ENCODE results near the gene PTPN2.
"Not testable (repeated sequence)": the region's sequence is repeated elsewhere in the genome, so short reads cannot be mapped to it uniquely, and the experiment has no call there.

The PTPN2 gene

GRCh38 chr18:12770469-12771219 lies 113.4 kb downstream of the PTPN2 start:
- no peak for DNase-seq
- H3K4me3 Mint-ChIP-seq, result no peak overlapping the region
- no peaks in the 10 kb centered on the region for H3K9me3 Mint-ChIP-seq
- no peak overlapping the region for H3K27ac Mint-ChIP-seq
- peaks cover 2% of the 10 kb centered on the region for H3K36me3 Mint-ChIP-seq (ENCODE audit: low read depth)
- H3K27me3 Mint-ChIP-seq, result no peaks in the 10 kb centered on the region
- peaks cover 12% of the 10 kb centered on the region for H3K4me1 Mint-ChIP-seq
- ATAC-seq, result no peak

GRCh38 chr18:12769644-12770440 lies 114.2 kb downstream of the PTPN2 start:
- Mint-ChIP-seq H3K36me3 (ENCODE audit: low read depth) (peaks cover 2% of the 10 kb centered on the region), H3K4me1 (peaks cover 10% of the 10 kb centered on the region), H3K9me3 (no peaks in the 10 kb centered on the region), H3K27ac (no peak overlapping the region), H3K4me3 (no peak overlapping the region), H3K27me3 (no peaks in the 10 kb centered on the region)
- ATAC-seq (no peak), DNase-seq (no peak)

GRCh38 chr18:12769136-12769535 lies 114.9 kb downstream of the PTPN2 start:
- Mint-ChIP-seq H3K36me3 (ENCODE audit: low read depth) (peaks cover 2% of the 10 kb centered on the region), H3K4me3 (no peak overlapping the region), H3K9me3 (no peaks in the 10 kb centered on the region), H3K4me1 (peaks cover 8% of the 10 kb centered on the region), H3K27ac (no peak overlapping the region), H3K27me3 (no peaks in the 10 kb centered on the region)
- DNase-seq (no peak), ATAC-seq (no peak)

GRCh38 chr18:12768625-12769024 lies 115.4 kb downstream of the PTPN2 start:
- Mint-ChIP-seq H3K27me3 (no peaks in the 10 kb centered on the region), H3K36me3 (ENCODE audit: low read depth) (peaks cover 2% of the 10 kb centered on the region), H3K4me1 (peaks cover 5% of the 10 kb centered on the region), H3K4me3 (no peak overlapping the region), H3K9me3 (no peaks in the 10 kb centered on the region), H3K27ac (no peak overlapping the region)
- DNase-seq, result no peak
- no peak for ATAC-seq

GRCh38 chr18:12767580-12768155 lies 116.4 kb downstream of the PTPN2 start:
- Mint-ChIP-seq H3K4me1 (no peaks in the 10 kb centered on the region), H3K9me3 (no peaks in the 10 kb centered on the region), H3K4me3 (no peak overlapping the region), H3K36me3 (ENCODE audit: low read depth) (no peaks in the 10 kb centered on the region), H3K27me3 (no peaks in the 10 kb centered on the region), H3K27ac (no peak overlapping the region)
- DNase-seq, result no peak
- ATAC-seq, result no peak

- no peak overlapping the region for H3K4me3 Mint-ChIP-seq
- H3K4me1 Mint-ChIP-seq, result no peaks in the 10 kb centered on the region
- H3K9me3 Mint-ChIP-seq, result no peaks in the 10 kb centered on the region
- DNase-seq (no peak), ATAC-seq (no peak)
- H3K27ac Mint-ChIP-seq, result no peak overlapping the region
- no peaks in the 10 kb centered on the region for H3K27me3 Mint-ChIP-seq
- no peaks in the 10 kb centered on the region for H3K36me3 Mint-ChIP-seq (ENCODE audit: low read depth)
These were observed 117.0 kb downstream of the PTPN2 start for GRCh38 chr18:12766986-12767433.

GRCh38 chr18:12765586-12765985 lies 118.5 kb downstream of the PTPN2 start:
- no peak for ATAC-seq
- Mint-ChIP-seq H3K27me3 (no peaks in the 10 kb centered on the region), H3K9me3 (no peaks in the 10 kb centered on the region), H3K27ac (no peak overlapping the region), H3K4me1 (no peaks in the 10 kb centered on the region), H3K4me3 (no peak overlapping the region), H3K36me3 (ENCODE audit: low read depth) (no peaks in the 10 kb centered on the region)
- no peak for DNase-seq

GRCh38 chr18:12765126-12765525 lies 118.9 kb downstream of the PTPN2 start:
- H3K4me3 Mint-ChIP-seq, result no peak overlapping the region
- no peaks in the 10 kb centered on the region for H3K4me1 Mint-ChIP-seq
- H3K27me3 Mint-ChIP-seq, result no peaks in the 10 kb centered on the region
- ATAC-seq, result no peak
- H3K27ac Mint-ChIP-seq, result no peak overlapping the region
- no peaks in the 10 kb centered on the region for H3K36me3 Mint-ChIP-seq (ENCODE audit: low read depth)
- H3K9me3 Mint-ChIP-seq, result no peaks in the 10 kb centered on the region
- no peak for DNase-seq

- not testable (repeated sequence) for DNase-seq; H3K27ac Mint-ChIP-seq; ATAC-seq; H3K4me1 Mint-ChIP-seq; H3K9me3 Mint-ChIP-seq; H3K27me3 Mint-ChIP-seq; H3K36me3 Mint-ChIP-seq (ENCODE audit: low read depth); H3K4me3 Mint-ChIP-seq
These were observed 125.5 kb downstream of the PTPN2 start for GRCh38 chr18:12758566-12758965.

- not testable (repeated sequence) for ATAC-seq; H3K4me3 Mint-ChIP-seq; H3K27me3 Mint-ChIP-seq; H3K36me3 Mint-ChIP-seq (ENCODE audit: low read depth); H3K27ac Mint-ChIP-seq; H3K4me1 Mint-ChIP-seq; H3K9me3 Mint-ChIP-seq; DNase-seq
These were observed 127.3 kb downstream of the PTPN2 start for GRCh38 chr18:12756619-12757239.

GRCh38 chr18:12755606-12756005 lies 128.4 kb downstream of the PTPN2 start:
- H3K27me3 Mint-ChIP-seq, DNase-seq: not testable (repeated sequence)

GRCh38 chr18:12754511-12754910 lies 129.5 kb downstream of the PTPN2 start:
- H3K9me3 Mint-ChIP-seq, result no peaks in the 10 kb centered on the region
- peaks cover 11% of the 10 kb centered on the region for H3K4me1 Mint-ChIP-seq
- no peak overlapping the region for H3K4me3 Mint-ChIP-seq
- DNase-seq, result no peak
- no peaks in the 10 kb centered on the region for H3K36me3 Mint-ChIP-seq (ENCODE audit: low read depth)
- H3K27me3 Mint-ChIP-seq, result no peaks in the 10 kb centered on the region
- no peak overlapping the region for H3K27ac Mint-ChIP-seq
- no peak for ATAC-seq

More at GRCh38 chr18:12755606-12756005, 128.4 kb downstream of the PTPN2 start:
- H3K4me1 Mint-ChIP-seq; ATAC-seq; H3K4me3 Mint-ChIP-seq; H3K36me3 Mint-ChIP-seq (ENCODE audit: low read depth); H3K9me3 Mint-ChIP-seq; H3K27ac Mint-ChIP-seq: not testable (repeated sequence)

- ATAC-seq (no peak), DNase-seq (no peak)
- Mint-ChIP-seq H3K4me1 (peaks cover 16% of the 10 kb centered on the region), H3K36me3 (ENCODE audit: low read depth) (no peaks in the 10 kb centered on the region), H3K9me3 (no peaks in the 10 kb centered on the region), H3K27ac (no peak overlapping the region), H3K4me3 (no peak overlapping the region), H3K27me3 (peaks cover 2% of the 10 kb centered on the region)
These were observed 132.1 kb downstream of the PTPN2 start for GRCh38 chr18:12751891-12752290.

GRCh38 chr18:12751503-12751884 lies 132.5 kb downstream of the PTPN2 start:
- H3K9me3 Mint-ChIP-seq, result no peaks in the 10 kb centered on the region
- no peaks in the 10 kb centered on the region for H3K36me3 Mint-ChIP-seq (ENCODE audit: low read depth)
- H3K27me3 Mint-ChIP-seq, result peaks cover 2% of the 10 kb centered on the region
- peaks cover 16% of the 10 kb centered on the region for H3K4me1 Mint-ChIP-seq
- DNase-seq, result no peak
- no peak overlapping the region for H3K27ac Mint-ChIP-seq
- ATAC-seq, result no peak
- H3K4me3 Mint-ChIP-seq, result no peak overlapping the region

Data from activated naive CD8-positive, alpha-beta T cell treated with anti-CD3 and anti-CD28 coated beads, Interleukin-2, amount 50 U/mL, for 24 hours (primary cell).